ENCODE results near the gene ACKR3. TPM values are rescaled to one million over a fixed set of nuclear protein-coding genes. Genes with fewer than 3 reads are reported as not detected.

Gene ACKR3
- total and polyA plus RNA-seq, 2 experiments from 2014 or later = 1.0 to 3.0 TPM

- DNase-seq (ENCODE audit: low spot score) (no peak), ATAC-seq (no peak)
- no peaks in the 10 kb centered on the region for H3K9me2 ChIP-seq (ENCODE audit: insufficient read depth)
- Mint-ChIP-seq H3K27ac (no peak overlapping the region), H3K4me3 (no peak overlapping the region), H3K4me1 (no peaks in the 10 kb centered on the region; the same call in 2 of the 3 replicates), H3K27me3 (ENCODE audit: insufficient read depth, low read depth, poor library complexity) (peaks cover 2% of the 10 kb centered on the region), H3K36me3 (ENCODE audit: low read depth) (no peaks in the 10 kb centered on the region), H3K9me3 (no peaks in the 10 kb centered on the region)
- H3K27ac ChIP-seq (ENCODE audit: low read depth) = no peak overlapping the region
- H3K4me1 ChIP-seq (ENCODE audit: insufficient read depth) = no peaks in the 10 kb centered on the region
- no peak for TF ChIP-seq ETS1 (IDR thresholded peaks at IDR 0.05)
- TF ChIP-seq ZNF331 (CRISPR knock-in tag; IDR thresholded peaks at IDR 0.05; ENCODE audit: low read depth) = no peak
- no peak for TF ChIP-seq POLR2AphosphoS5 (IDR thresholded peaks at IDR 0.05; ENCODE audit: low read depth)
- no peak for TF ChIP-seq CREB1 (CRISPR knock-in tag; IDR thresholded peaks at IDR 0.05; ENCODE audit: low read depth)
- no peak for TF ChIP-seq ZNF114 (CRISPR knock-in tag; IDR thresholded peaks at IDR 0.05)
- TF ChIP-seq REST (IDR thresholded peaks at IDR 0.05; ENCODE audit: unreplicated experiment) = no peak
- no peaks in the 10 kb centered on the region for H3F3A ChIP-seq (replicated peaks; ENCODE audit: low read depth)
- no peaks in the 10 kb centered on the region for H3K79me2 ChIP-seq (replicated peaks; ENCODE audit: insufficient read depth)
- H3K36me3 ChIP-seq (ENCODE audit: insufficient read depth) = no peaks in the 10 kb centered on the region
- H3K27me3 ChIP-seq (ENCODE audit: insufficient read depth) = no peaks in the 10 kb centered on the region
- no peak overlapping the region for H3K4me3 ChIP-seq
- no peak overlapping the region for H3K4me2 ChIP-seq
- no peak overlapping the region for H2AFZ ChIP-seq
- H4K20me1 ChIP-seq (replicated peaks; ENCODE audit: insufficient read depth) = no peaks in the 10 kb centered on the region
These were observed 58.2 kb downstream of the ACKR3 start for GRCh38 chr2:236627841-236628240.

- no peaks in the 10 kb centered on the region for H3K36me3 ChIP-seq (ENCODE audit: insufficient read depth)
- Mint-ChIP-seq H3K36me3 (ENCODE audit: low read depth) (no peaks in the 10 kb centered on the region), H3K4me3 (no peak overlapping the region), H3K4me1 (no peaks in the 10 kb centered on the region; the same call in 2 of the 3 replicates), H3K9me3 (no peaks in the 10 kb centered on the region), H3K27ac (no peak overlapping the region), H3K27me3 (ENCODE audit: insufficient read depth, low read depth, poor library complexity) (peaks cover 2% of the 10 kb centered on the region)
- DNase-seq (ENCODE audit: low spot score) (no peak), ATAC-seq (no peak)
- H3F3A ChIP-seq (replicated peaks; ENCODE audit: low read depth) = no peaks in the 10 kb centered on the region
- no peaks in the 10 kb centered on the region for H3K27me3 ChIP-seq (ENCODE audit: insufficient read depth)
- no peak overlapping the region for H2AFZ ChIP-seq
- H3K79me2 ChIP-seq (replicated peaks; ENCODE audit: insufficient read depth) = no peaks in the 10 kb centered on the region
- H3K4me3 ChIP-seq = no peak overlapping the region
- H3K27ac ChIP-seq (ENCODE audit: low read depth) = no peak overlapping the region
- H3K4me1 ChIP-seq (ENCODE audit: insufficient read depth) = no peaks in the 10 kb centered on the region
- H4K20me1 ChIP-seq (replicated peaks; ENCODE audit: insufficient read depth) = no peaks in the 10 kb centered on the region
- H3K9me2 ChIP-seq (ENCODE audit: insufficient read depth) = no peaks in the 10 kb centered on the region
- no peak overlapping the region for H3K4me2 ChIP-seq
- no peak for TF ChIP-seq ZNF462 (CRISPR knock-in tag; IDR thresholded peaks at IDR 0.05)
- no peak for TF ChIP-seq CREB1 (CRISPR knock-in tag; IDR thresholded peaks at IDR 0.05; ENCODE audit: low read depth)
- TF ChIP-seq ETS1 (IDR thresholded peaks at IDR 0.05) = no peak
- no peak for TF ChIP-seq EZH2 (IDR thresholded peaks at IDR 0.05; ENCODE audit: low read depth, unreplicated experiment)
- TF ChIP-seq POLR2AphosphoS5 (IDR thresholded peaks at IDR 0.05; ENCODE audit: low read depth) = no peak
These were observed 58.8 kb downstream of the ACKR3 start for GRCh38 chr2:236628256-236628901.

All from GM23338 (cell line).